CD14-positive monocyte (primary cell): ENCODE results near the gene KCNJ10. TPM values are rescaled to one million over a fixed set of nuclear protein-coding genes. Genes with fewer than 3 reads are reported as not detected.

Experiments
- DNase-seq, 3 donors: peaks; one replicate each; pipeline ENCODE4 v3.0.0-alpha.2; 2011 to 2022
- H2AFZ ChIP-seq: 2 replicates; pipeline ENCODE4 v1.6.0; 2012; ENCODE audit warnings: mild to moderate bottlenecking, low read depth, low read length, inconsistent platforms; ENCODE audit not compliant: insufficient read depth, poor library complexity, severe bottlenecking
- H3K27ac ChIP-seq, 2 donors: 1 replicate in 1 of 2; 2 replicates in 1 of 2; pipeline ENCODE4 v1.5.1; 2012 to 2013; ENCODE audit warnings: low read length in 2 of 2, control low read depth in 1 of 2, inconsistent platforms in 1 of 2, low read depth in 1 of 2, mild to moderate bottlenecking in 1 of 2
- H3K27me3 ChIP-seq, 2 donors: one replicate each; pipeline versions ENCODE4 v1.6.0 to v1.6.1; 2011 to 2013; ENCODE audit warnings: low read length in 2 of 2; ENCODE audit not compliant: control insufficient read depth in 2 of 2, insufficient read depth in 2 of 2
- H3K36me3 ChIP-seq, 2 donors: replicated peaks in 1 of 2; 1 replicate in 1 of 2; 2 replicates in 1 of 2; pipeline versions ENCODE4 v1.5.1 to v1.6.1; 2012 to 2013; ENCODE audit warnings: low read length in 2 of 2, control low read depth in 1 of 2, inconsistent platforms in 1 of 2, mild to moderate bottlenecking in 1 of 2; ENCODE audit not compliant: insufficient read depth in 2 of 2, control insufficient read depth in 1 of 2
- H3K4me1 ChIP-seq, 2 donors: 1 replicate in 1 of 2; 2 replicates in 1 of 2; pipeline versions ENCODE4 v1.5.1 to v1.6.1; 2012 to 2013; ENCODE audit warnings: low read length in 2 of 2, control low read depth in 1 of 2, inconsistent platforms in 1 of 2, mild to moderate bottlenecking in 1 of 2, moderate library complexity in 1 of 2; ENCODE audit not compliant: insufficient read depth in 2 of 2, control insufficient read depth in 1 of 2
- H3K4me2 ChIP-seq: replicated peaks from 2 replicates; pipeline ENCODE3; 2012; ENCODE audit warnings: low read length, moderate library complexity, mild to moderate bottlenecking; ENCODE audit not compliant: poor library complexity, severe bottlenecking; ENCODE audit errors: extremely low read depth
- H3K4me3 ChIP-seq, 3 experiments: fragments of 200-600 bp in 1 of 3; sonication (generic) in 1 of 3; replicated peaks in 1 of 3; 1 replicate in 2 of 3; 2 replicates in 1 of 3; pipeline ENCODE4 v1.5.1; 2011 to 2013; ENCODE audit warnings: low read length in 3 of 3, mild to moderate bottlenecking in 3 of 3, control low read depth in 2 of 3, low read depth in 2 of 3, inconsistent platforms in 1 of 3, moderate library complexity in 1 of 3
- H3K79me2 ChIP-seq: 2 replicates; pipeline ENCODE4 v1.6.0; 2012; ENCODE audit warnings: mild to moderate bottlenecking, control low read depth, inconsistent platforms, low read length, moderate library complexity; ENCODE audit not compliant: insufficient read depth
- H3K9ac ChIP-seq: 2 replicates; pipeline ENCODE4 v1.6.0; 2017; ENCODE audit warnings: low read length, mild to moderate bottlenecking; ENCODE audit not compliant: insufficient read depth, poor library complexity, severe bottlenecking
- H3K9me3 ChIP-seq, 2 donors: replicated peaks in 1 of 2; 1 replicate in 1 of 2; 2 replicates in 1 of 2; pipeline versions ENCODE4 v1.5.1 to v1.6.1; 2012 to 2013; ENCODE audit warnings: low read length in 2 of 2, control low read depth in 1 of 2; ENCODE audit not compliant: control insufficient read depth in 1 of 2, insufficient read depth in 1 of 2
- H4K20me1 ChIP-seq: 2 replicates; pipeline ENCODE4 v1.6.0; 2012; ENCODE audit warnings: mild to moderate bottlenecking, low read length, control low read depth, moderate library complexity; ENCODE audit not compliant: insufficient read depth
- H3K27ac Mint-ChIP-seq, 7 donors: one replicate each; pipeline ENCODE4 v1.8.0; 2020; ENCODE audit warnings: mild to moderate bottlenecking in 7 of 7, mixed read lengths in 7 of 7, moderate library complexity in 6 of 7, inconsistent platforms in 2 of 7
- H3K27me3 Mint-ChIP-seq, 3 donors: one replicate each; pipeline ENCODE4 v1.8.0; 2021 to 2022; ENCODE audit warnings: low read depth in 3 of 3, mild to moderate bottlenecking in 3 of 3, mixed read lengths in 3 of 3, moderate library complexity in 3 of 3, inconsistent platforms in 1 of 3
- H3K36me3 Mint-ChIP-seq, 2 donors: one replicate each; pipeline ENCODE4 v1.8.0; 2020; ENCODE audit warnings: mixed read lengths in 2 of 2, inconsistent platforms in 1 of 2, mild to moderate bottlenecking in 1 of 2
- H3K4me1 Mint-ChIP-seq: one replicate; pipeline ENCODE4 v1.8.0; 2020; ENCODE audit warnings: mild to moderate bottlenecking, mixed read lengths
- H3K4me3 Mint-ChIP-seq, 2 donors: one replicate each; pipeline ENCODE4 v1.8.0; 2020; ENCODE audit warnings: mild to moderate bottlenecking in 2 of 2, mixed read lengths in 2 of 2, moderate library complexity in 1 of 2
- H3K9me3 Mint-ChIP-seq, 7 donors: one replicate each; pipeline ENCODE4 v1.8.0; 2020 to 2022; ENCODE audit warnings: mixed read lengths in 7 of 7, mild to moderate bottlenecking in 6 of 7, moderate library complexity in 6 of 7, inconsistent platforms in 2 of 7
- WGBS: methylation state at CpG from one replicate; pipeline ENCODE4 v1.1.5; 2013; ENCODE audit warnings: missing lambda C conversion rate; ENCODE audit not compliant: insufficient coverage; 5-methylcytosine and 5-hydroxymethylcytosine counted together
- intact Hi-C, 2 donors: fragments of 100-400 bp; cut with micrococcal nuclease; formaldehyde crosslinking; loops; one replicate each; pipeline versions ENCODE4 v1.15.0 to v1.15.1; 2023
- polyA plus RNA-seq, 3 donors: library from polyadenylated mRNA; depleted of rRNA in 1 of 3; unstranded in 2 of 3; stranded (reverse) in 1 of 3; fragments of 300-500 nt in 2 of 3; fragments of >200 nt in 1 of 3; fragmentation: Illumina TruSeq in 2 of 3; gene quantifications; 1 replicate in 2 of 3; 2 replicates in 1 of 3; pipeline ENCODE4 v1.2.3, GENCODE V29; 2012 to 2021
- TF ChIP-seq, protein P1 (sequence below): fragments of 200-600 bp; IDR thresholded peaks from one replicate; pipeline ENCODE4 v1.8.0; 2022; ENCODE audit warnings: antibody characterized with exemption, mild to moderate bottlenecking

The KCNJ10 gene
- polyA plus RNA-seq, 3 donors = 0.23 TPM; not detected in 2

DNA sequence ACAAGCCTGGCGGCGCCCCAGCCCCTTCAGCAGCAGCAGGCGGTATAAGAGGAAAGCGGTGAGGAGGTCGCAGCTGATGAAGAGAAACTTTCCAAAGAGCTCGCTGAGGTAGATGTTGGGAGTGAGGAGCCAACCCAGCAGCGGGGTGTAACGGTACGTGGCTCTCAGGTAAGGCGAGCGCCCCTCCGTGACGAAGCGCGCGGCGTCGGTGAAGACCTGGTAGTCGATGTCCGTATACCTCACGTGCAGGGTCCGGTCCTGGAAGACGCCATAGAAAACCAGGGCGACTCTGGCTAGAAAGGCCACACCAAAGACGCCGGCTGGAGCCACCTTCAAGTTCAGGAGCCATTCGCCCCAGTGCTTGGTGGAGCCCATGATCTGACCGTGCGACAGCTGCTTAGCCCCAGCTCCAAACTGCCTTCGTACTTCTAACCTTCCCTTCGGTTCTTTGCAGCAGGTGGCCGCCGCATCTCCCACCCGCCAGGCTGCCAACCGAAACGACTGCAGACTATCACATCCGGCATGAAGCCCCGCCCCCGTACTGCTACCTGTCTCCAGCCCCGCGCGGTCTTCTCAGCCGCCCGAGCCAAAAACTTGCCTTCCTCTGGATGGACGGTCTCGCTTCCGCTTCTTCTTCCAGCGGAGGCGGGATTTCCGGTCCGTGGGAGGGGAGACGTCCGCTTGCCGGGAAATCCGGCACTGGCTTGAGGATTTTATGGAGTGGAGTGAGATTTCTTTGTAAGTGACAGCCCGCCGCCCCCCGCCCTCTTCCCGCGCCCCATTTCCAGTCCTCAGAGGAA lies 38.4 kb downstream of the KCNJ10 start, which contains the start of gene PIGM:
Gene PIGM (minus strand): TSS at position 626 of the 800 bp plus-strand sequence. CDS start 251 bp downstream, at position 375.
- Histone ChIP-seq H3K9ac (peak within 1 kb of the TSS; percentile 61), H2AFZ (peak within 1 kb of the TSS; percentile 96), H3K9me3 (no peaks in the 10 kb centered on the region), H3K4me2 (peak within 1 kb of the TSS; percentile 87), H3K36me3 (no peaks in the 10 kb centered on the region), H3K79me2 (peaks cover 20% of the 10 kb centered on the region), H3K27ac (peak within 1 kb of the TSS; percentile 14 to 51), H4K20me1 (peaks cover 3% of the 10 kb centered on the region), H3K4me1 (peaks cover 24 to 28% of the 10 kb centered on the region in 2 donors), H3K4me3 (peak within 1 kb of the TSS; percentile 85 to 94 (median 87)), H3K27me3 (peaks cover 2 to 7% of the 10 kb centered on the region in 2 donors)
- peak within 1 kb of the TSS; percentile 65 to 90 (median 86) for H3K27ac Mint-ChIP-seq
- TF ChIP-seq, protein P1, sequence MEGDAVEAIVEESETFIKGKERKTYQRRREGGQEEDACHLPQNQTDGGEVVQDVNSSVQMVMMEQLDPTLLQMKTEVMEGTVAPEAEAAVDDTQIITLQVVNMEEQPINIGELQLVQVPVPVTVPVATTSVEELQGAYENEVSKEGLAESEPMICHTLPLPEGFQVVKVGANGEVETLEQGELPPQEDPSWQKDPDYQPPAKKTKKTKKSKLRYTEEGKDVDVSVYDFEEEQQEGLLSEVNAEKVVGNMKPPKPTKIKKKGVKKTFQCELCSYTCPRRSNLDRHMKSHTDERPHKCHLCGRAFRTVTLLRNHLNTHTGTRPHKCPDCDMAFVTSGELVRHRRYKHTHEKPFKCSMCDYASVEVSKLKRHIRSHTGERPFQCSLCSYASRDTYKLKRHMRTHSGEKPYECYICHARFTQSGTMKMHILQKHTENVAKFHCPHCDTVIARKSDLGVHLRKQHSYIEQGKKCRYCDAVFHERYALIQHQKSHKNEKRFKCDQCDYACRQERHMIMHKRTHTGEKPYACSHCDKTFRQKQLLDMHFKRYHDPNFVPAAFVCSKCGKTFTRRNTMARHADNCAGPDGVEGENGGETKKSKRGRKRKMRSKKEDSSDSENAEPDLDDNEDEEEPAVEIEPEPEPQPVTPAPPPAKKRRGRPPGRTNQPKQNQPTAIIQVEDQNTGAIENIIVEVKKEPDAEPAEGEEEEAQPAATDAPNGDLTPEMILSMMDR = no peak
- H3K27me3 Mint-ChIP-seq = peaks cover 0 to 4% (median 2%) of the 10 kb centered on the region in 3 donors
- WGBS = 0% methylated on average over 47 of the region's 60 CpGs
- H3K4me1 Mint-ChIP-seq = peaks cover 37% of the 10 kb centered on the region
- intact Hi-C loops = no loop called here
- peak within 1 kb of the TSS; percentile 100 for H3K4me3 Mint-ChIP-seq
- H3K36me3 Mint-ChIP-seq = peaks cover 8 to 10% of the 10 kb centered on the region in 2 donors
- DNase-seq = peak; percentile 71 to 83 (median 79)
- H3K9me3 Mint-ChIP-seq = peaks cover 0 to 2% (median 0%) of the 10 kb centered on the region in 7 donors

GRCh38 chr1:160030657-160031364 lies 39.1 kb downstream of the KCNJ10 start:
- Histone ChIP-seq H3K79me2 (peaks cover 20% of the 10 kb centered on the region), H3K9me3 (no peaks in the 10 kb centered on the region), H3K27me3 (peaks cover 2 to 7% of the 10 kb centered on the region in 2 donors), H2AFZ (peak overlapping the region; percentile 96), H3K36me3 (no peaks in the 10 kb centered on the region), H3K4me1 (peaks cover 24 to 28% of the 10 kb centered on the region in 2 donors), H3K9ac (peak overlapping the region; percentile 61), H3K4me3 (peak overlapping the region; percentile 85 to 94 (median 87)), H3K4me2 (peak overlapping the region; percentile 87), H3K27ac (no peak overlapping the region), H4K20me1 (peaks cover 3% of the 10 kb centered on the region)
- H3K27ac Mint-ChIP-seq = peak overlapping the region in 6 of 7 donors; percentile 23 to 90 (median 62)
- DNase-seq = no peak
- H3K36me3 Mint-ChIP-seq = peaks cover 8 to 11% of the 10 kb centered on the region in 2 donors
- TF ChIP-seq, protein P1 = no peak
- peaks cover 37% of the 10 kb centered on the region for H3K4me1 Mint-ChIP-seq
- H3K27me3 Mint-ChIP-seq = peaks cover 0 to 2% (median 1%) of the 10 kb centered on the region in 3 donors
- H3K4me3 Mint-ChIP-seq = peak overlapping the region; percentile 100
- intact Hi-C loops = no loop called here
- peaks cover 0 to 2% (median 0%) of the 10 kb centered on the region in 7 donors for H3K9me3 Mint-ChIP-seq
- 22% methylated on average over 13 of the region's 23 CpGs for WGBS
